ENCODE data around the gene CFAP107. TPM values are rescaled to one million over a fixed set of nuclear protein-coding genes. Genes with fewer than 3 reads are reported as not detected.

The CFAP107 gene
- total and polyA plus RNA-seq, 4 donors = not detected

DNA sequence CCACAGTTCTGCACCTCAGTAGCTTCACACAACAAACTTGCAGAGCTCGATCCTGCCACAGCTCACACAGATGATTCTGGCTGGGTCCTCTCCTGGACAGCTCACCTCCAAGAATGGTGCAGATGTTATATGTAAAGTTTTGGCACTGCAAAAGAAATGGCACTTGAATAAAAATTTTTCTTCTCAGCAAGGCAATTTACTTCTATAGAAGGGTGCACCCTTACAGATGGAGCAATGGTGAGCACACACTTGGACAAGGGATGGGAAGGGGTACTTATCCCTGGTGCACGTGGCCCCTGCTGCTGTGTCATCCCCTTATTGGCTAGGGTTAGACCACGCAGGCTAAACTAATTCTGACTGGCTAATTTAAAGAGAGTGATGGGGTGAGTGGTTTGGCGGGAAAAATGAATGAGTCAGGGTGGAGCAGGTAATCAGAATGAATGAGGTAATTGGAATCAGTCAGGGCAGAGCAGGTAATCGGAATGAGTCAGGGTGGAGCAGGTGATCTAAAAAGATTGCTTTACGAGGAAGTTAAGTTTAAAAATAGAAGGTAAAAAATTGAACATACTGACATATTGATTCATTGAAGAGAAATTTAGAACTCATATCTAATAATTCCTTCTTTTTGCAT lies 42.1 kb upstream of the CFAP107 start:
- TF ChIP-seq SP1 (IDR thresholded peaks at IDR 0.05) (no peak), GABPA (IDR thresholded peaks at IDR 0.05 in 1 of 2, conservative IDR thresholded peaks at IDR 0.05 in 1 of 2) (no peak), JUND (IDR thresholded peaks at IDR 0.05) (no peak), YY1 (IDR thresholded peaks at IDR 0.05) (no peak), NR2F2 (IDR thresholded peaks at IDR 0.05) (no peak), EGR1 (IDR thresholded peaks at IDR 0.05; ENCODE audit: low read depth in 2 of 2) (no peak), TAF1 (conservative IDR thresholded peaks at IDR 0.05) (no peak), FOXA2 (IDR thresholded peaks at IDR 0.05) (no peak), RXRA (IDR thresholded peaks at IDR 0.05) (no peak), RAD21 (IDR thresholded peaks at IDR 0.05) (no peak), HNF4G (IDR thresholded peaks at IDR 0.05) (no peak)
- TF ChIP-seq, protein P1, sequence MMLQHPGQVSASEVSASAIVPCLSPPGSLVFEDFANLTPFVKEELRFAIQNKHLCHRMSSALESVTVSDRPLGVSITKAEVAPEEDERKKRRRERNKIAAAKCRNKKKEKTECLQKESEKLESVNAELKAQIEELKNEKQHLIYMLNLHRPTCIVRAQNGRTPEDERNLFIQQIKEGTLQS (IDR thresholded peaks at IDR 0.05) = no peak
- TF ChIP-seq, protein P2, sequence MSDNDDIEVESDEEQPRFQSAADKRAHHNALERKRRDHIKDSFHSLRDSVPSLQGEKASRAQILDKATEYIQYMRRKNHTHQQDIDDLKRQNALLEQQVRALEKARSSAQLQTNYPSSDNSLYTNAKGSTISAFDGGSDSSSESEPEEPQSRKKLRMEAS (IDR thresholded peaks at IDR 0.05) = no peak
- TF ChIP-seq, protein P3, sequence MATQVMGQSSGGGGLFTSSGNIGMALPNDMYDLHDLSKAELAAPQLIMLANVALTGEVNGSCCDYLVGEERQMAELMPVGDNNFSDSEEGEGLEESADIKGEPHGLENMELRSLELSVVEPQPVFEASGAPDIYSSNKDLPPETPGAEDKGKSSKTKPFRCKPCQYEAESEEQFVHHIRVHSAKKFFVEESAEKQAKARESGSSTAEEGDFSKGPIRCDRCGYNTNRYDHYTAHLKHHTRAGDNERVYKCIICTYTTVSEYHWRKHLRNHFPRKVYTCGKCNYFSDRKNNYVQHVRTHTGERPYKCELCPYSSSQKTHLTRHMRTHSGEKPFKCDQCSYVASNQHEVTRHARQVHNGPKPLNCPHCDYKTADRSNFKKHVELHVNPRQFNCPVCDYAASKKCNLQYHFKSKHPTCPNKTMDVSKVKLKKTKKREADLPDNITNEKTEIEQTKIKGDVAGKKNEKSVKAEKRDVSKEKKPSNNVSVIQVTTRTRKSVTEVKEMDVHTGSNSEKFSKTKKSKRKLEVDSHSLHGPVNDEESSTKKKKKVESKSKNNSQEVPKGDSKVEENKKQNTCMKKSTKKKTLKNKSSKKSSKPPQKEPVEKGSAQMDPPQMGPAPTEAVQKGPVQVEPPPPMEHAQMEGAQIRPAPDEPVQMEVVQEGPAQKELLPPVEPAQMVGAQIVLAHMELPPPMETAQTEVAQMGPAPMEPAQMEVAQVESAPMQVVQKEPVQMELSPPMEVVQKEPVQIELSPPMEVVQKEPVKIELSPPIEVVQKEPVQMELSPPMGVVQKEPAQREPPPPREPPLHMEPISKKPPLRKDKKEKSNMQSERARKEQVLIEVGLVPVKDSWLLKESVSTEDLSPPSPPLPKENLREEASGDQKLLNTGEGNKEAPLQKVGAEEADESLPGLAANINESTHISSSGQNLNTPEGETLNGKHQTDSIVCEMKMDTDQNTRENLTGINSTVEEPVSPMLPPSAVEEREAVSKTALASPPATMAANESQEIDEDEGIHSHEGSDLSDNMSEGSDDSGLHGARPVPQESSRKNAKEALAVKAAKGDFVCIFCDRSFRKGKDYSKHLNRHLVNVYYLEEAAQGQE (IDR thresholded peaks at IDR 0.05) = no peak
- TF ChIP-seq, protein P4, sequence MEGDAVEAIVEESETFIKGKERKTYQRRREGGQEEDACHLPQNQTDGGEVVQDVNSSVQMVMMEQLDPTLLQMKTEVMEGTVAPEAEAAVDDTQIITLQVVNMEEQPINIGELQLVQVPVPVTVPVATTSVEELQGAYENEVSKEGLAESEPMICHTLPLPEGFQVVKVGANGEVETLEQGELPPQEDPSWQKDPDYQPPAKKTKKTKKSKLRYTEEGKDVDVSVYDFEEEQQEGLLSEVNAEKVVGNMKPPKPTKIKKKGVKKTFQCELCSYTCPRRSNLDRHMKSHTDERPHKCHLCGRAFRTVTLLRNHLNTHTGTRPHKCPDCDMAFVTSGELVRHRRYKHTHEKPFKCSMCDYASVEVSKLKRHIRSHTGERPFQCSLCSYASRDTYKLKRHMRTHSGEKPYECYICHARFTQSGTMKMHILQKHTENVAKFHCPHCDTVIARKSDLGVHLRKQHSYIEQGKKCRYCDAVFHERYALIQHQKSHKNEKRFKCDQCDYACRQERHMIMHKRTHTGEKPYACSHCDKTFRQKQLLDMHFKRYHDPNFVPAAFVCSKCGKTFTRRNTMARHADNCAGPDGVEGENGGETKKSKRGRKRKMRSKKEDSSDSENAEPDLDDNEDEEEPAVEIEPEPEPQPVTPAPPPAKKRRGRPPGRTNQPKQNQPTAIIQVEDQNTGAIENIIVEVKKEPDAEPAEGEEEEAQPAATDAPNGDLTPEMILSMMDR (IDR thresholded peaks at IDR 0.05; ENCODE audit: low read depth, low read length, missing input control) = no peak
- TF ChIP-seq, protein P5, sequence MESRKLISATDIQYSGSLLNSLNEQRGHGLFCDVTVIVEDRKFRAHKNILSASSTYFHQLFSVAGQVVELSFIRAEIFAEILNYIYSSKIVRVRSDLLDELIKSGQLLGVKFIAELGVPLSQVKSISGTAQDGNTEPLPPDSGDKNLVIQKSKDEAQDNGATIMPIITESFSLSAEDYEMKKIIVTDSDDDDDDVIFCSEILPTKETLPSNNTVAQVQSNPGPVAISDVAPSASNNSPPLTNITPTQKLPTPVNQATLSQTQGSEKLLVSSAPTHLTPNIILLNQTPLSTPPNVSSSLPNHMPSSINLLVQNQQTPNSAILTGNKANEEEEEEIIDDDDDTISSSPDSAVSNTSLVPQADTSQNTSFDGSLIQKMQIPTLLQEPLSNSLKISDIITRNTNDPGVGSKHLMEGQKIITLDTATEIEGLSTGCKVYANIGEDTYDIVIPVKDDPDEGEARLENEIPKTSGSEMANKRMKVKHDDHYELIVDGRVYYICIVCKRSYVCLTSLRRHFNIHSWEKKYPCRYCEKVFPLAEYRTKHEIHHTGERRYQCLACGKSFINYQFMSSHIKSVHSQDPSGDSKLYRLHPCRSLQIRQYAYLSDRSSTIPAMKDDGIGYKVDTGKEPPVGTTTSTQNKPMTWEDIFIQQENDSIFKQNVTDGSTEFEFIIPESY (IDR thresholded peaks at IDR 0.05) = no peak
- Histone ChIP-seq H3K9me3 (ENCODE audit: control insufficient read depth in 4 of 4, low read length in 3 of 4) (peaks cover 0 to 10% (median 6%) of the 10 kb centered on the region in 4 donors), H3K27me3 (ENCODE audit: control insufficient read depth in 4 of 4, insufficient read depth in 4 of 4, low read length in 3 of 4) (no peaks in the 10 kb centered on the region), H3K9ac (ENCODE audit: low read depth in 1 of 2, low read length in 2 of 2) (no peak overlapping the region), H3K27ac (ENCODE audit: low read depth in 1 of 2, low read length in 2 of 2) (no peak overlapping the region), H3K4me1 (ENCODE audit: control insufficient read depth in 4 of 4, insufficient read depth in 4 of 4, low read length in 3 of 4) (no peaks in the 10 kb centered on the region), H3K4me3 (ENCODE audit: low read depth in 1 of 3, low read length in 3 of 3) (no peak overlapping the region), H3K36me3 (ENCODE audit: control insufficient read depth in 4 of 4, insufficient read depth in 3 of 4, low read depth in 1 of 4, low read length in 3 of 4) (no peaks in the 10 kb centered on the region)
- WGBS = 71% methylated on average over 6 of the region's 6 CpGs
- no peak for DNase-seq (ENCODE audit: low spot score)
